Esophagus muscularis mucosa (tissue), 4 donors: Measurements from ENCODE around the gene ERBB4.

Experiments used
- EP300 ChIP-seq: sonication (generic); formaldehyde crosslinking; IDR thresholded peaks from one replicate; pipeline ENCODE4 v1.6.1; 2017; ENCODE audit warnings: antibody characterized with exemption
- POLR2A ChIP-seq: fragments of 450-650 bp; IDR thresholded peaks from one replicate; pipeline ENCODE4 v1.6.1; 2017; ENCODE audit warnings: antibody characterized with exemption, moderate library complexity, mild to moderate bottlenecking, low read depth
- TF ChIP-seq, protein P1 (sequence below), 3 experiments: fragments of 200-600 bp in 2 of 3; fragments of 450-650 bp in 1 of 3; sonication (generic) in 2 of 3; IDR thresholded peaks; one replicate each; pipeline ENCODE4 v1.5.1; 2017 to 2019; ENCODE audit warnings: antibody characterized with exemption in 3 of 3, mild to moderate bottlenecking in 2 of 3, moderate library complexity in 1 of 3

DNA sequence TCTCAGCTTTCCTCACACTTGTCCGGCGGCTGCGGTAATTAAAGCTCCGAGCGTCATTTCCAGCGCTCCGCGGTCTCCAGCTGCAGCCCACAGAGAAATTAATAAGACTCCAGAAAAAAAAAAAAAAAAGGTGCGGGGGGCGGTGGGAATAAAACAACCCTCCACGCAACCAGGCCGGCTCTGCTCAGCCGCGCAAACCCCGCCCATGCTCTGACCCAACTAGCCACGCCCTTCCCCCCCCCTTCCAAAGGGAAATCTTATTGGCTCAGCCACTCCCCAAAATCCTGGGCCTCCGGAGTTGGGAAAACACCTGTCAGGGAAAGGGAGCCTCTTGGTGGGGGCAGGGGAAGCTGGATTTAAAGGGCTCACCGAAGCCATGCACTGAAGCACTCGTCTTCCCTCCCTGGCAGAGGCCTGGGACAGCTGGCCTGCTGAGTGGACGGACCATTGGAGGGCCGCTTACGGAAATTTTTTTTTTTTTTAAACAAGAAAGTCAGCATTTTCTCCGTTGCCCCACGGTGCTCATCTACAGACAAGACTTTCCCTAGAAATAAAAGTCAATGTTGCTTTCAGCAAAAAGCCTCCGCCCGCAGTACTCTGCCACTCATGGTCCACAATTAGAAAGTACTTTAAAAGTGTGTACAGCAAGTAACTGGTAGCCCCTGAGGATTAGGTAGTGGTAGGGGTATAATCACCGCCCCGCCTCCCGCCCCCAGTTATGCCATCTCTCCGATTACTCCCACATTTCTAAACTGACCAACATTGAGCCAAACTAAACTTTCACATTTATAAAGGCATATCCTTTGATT lies 674 bp upstream of the ERBB4 start:
- TF ChIP-seq, protein P1, sequence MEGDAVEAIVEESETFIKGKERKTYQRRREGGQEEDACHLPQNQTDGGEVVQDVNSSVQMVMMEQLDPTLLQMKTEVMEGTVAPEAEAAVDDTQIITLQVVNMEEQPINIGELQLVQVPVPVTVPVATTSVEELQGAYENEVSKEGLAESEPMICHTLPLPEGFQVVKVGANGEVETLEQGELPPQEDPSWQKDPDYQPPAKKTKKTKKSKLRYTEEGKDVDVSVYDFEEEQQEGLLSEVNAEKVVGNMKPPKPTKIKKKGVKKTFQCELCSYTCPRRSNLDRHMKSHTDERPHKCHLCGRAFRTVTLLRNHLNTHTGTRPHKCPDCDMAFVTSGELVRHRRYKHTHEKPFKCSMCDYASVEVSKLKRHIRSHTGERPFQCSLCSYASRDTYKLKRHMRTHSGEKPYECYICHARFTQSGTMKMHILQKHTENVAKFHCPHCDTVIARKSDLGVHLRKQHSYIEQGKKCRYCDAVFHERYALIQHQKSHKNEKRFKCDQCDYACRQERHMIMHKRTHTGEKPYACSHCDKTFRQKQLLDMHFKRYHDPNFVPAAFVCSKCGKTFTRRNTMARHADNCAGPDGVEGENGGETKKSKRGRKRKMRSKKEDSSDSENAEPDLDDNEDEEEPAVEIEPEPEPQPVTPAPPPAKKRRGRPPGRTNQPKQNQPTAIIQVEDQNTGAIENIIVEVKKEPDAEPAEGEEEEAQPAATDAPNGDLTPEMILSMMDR (IDR thresholded peaks at IDR 0.05): no peak
- TF ChIP-seq POLR2A: no peak
- TF ChIP-seq EP300: no peak
